Common myeloid progenitor, CD34-positive (primary cell): ENCODE results near the gene SARDH.

Experiments
- CTCF ChIA-PET: fragments of 350-600 bp; sonication (Branson Sonifier 250); formaldehyde crosslinking; loops from one replicate; lab custom pipeline; 2021; ENCODE audit warnings: antibody characterized with exemption; lab: Charles Lee
- POLR2A ChIA-PET: fragments of 350-600 bp; sonication (Branson Sonifier 250); formaldehyde crosslinking; loops from one replicate; lab custom pipeline; 2021; ENCODE audit warnings: antibody characterized with exemption; lab: Charles Lee
- DNase-seq, 3 donors: peaks; one replicate each; pipeline versions ENCODE4 v3.0.0 to v3.0.0-alpha.2; 2013
- H3K27ac ChIP-seq, 2 experiments: 1 replicate in 1 of 2; 2 replicates in 1 of 2; pipeline ENCODE4 v1.7.0; 2013; ENCODE audit warnings: inconsistent platforms in 2 of 2, low read length in 2 of 2, mild to moderate bottlenecking in 2 of 2, low read depth in 1 of 2, moderate library complexity in 1 of 2; ENCODE audit not compliant: severe bottlenecking in 2 of 2, insufficient read depth in 1 of 2, poor library complexity in 1 of 2
- H3K27me3 ChIP-seq, 5 experiments: replicated peaks in 2 of 5; 1 replicate in 3 of 5; 2 replicates in 2 of 5; pipeline versions ENCODE4 v1.6.1 to v1.7.0; 2013; ENCODE audit warnings: low read length in 4 of 5, mild to moderate bottlenecking in 2 of 5, moderate library complexity in 2 of 5, inconsistent platforms in 1 of 5; ENCODE audit not compliant: insufficient read depth in 5 of 5, control insufficient read depth in 4 of 5
- H3K36me3 ChIP-seq, 4 experiments: 1 replicate in 2 of 4; 2 replicates in 2 of 4; pipeline versions ENCODE4 v1.6.1 to v1.7.0; 2013; ENCODE audit warnings: low read length in 3 of 4, control low read depth in 1 of 4, mild to moderate bottlenecking in 1 of 4; ENCODE audit not compliant: control insufficient read depth in 4 of 4, insufficient read depth in 4 of 4
- H3K4me1 ChIP-seq, 4 experiments: 1 replicate in 3 of 4; 2 replicates in 1 of 4; pipeline versions ENCODE4 v1.6.1 to v1.7.1; 2013; ENCODE audit warnings: low read length in 3 of 4, mild to moderate bottlenecking in 3 of 4, control low read depth in 1 of 4, inconsistent platforms in 1 of 4, moderate library complexity in 1 of 4; ENCODE audit not compliant: control insufficient read depth in 4 of 4, insufficient read depth in 4 of 4; ENCODE audit errors: control extremely low read depth in 1 of 4
- H3K4me3 ChIP-seq, 7 experiments: 1 replicate in 4 of 7; 2 replicates in 3 of 7; pipeline versions ENCODE4 v1.5.1 to v1.7.0; 2013; ENCODE audit warnings: mild to moderate bottlenecking in 7 of 7, low read length in 6 of 7, moderate library complexity in 6 of 7, inconsistent platforms in 2 of 7, low read depth in 2 of 7, control low read depth in 1 of 7; ENCODE audit not compliant: insufficient read depth in 4 of 7, control insufficient read depth in 1 of 7; ENCODE audit errors: extremely low read depth in 1 of 7
- H3K9me3 ChIP-seq, 5 experiments: 1 replicate in 4 of 5; 2 replicates in 1 of 5; pipeline versions ENCODE4 v1.6.1 to v1.7.1; 2013; ENCODE audit warnings: low read length in 4 of 5, mild to moderate bottlenecking in 2 of 5, inconsistent platforms in 1 of 5, low read depth in 1 of 5, moderate library complexity in 1 of 5; ENCODE audit not compliant: control insufficient read depth in 4 of 5, insufficient read depth in 2 of 5; ENCODE audit errors: control extremely low read depth in 1 of 5
- WGBS: methylation state at CpG from one replicate; pipeline ENCODE4 v1.1.5; 2013; ENCODE audit not compliant: insufficient coverage; 5-methylcytosine and 5-hydroxymethylcytosine counted together

Gene SARDH

GRCh38 chr9:133717113-133718031 lies 20.8 kb downstream of the SARDH start:
- WGBS: 95% methylated on average over 15 of the region's 20 CpGs
- H3K4me3 ChIP-seq: no peak overlapping the region
- H3K9me3 ChIP-seq: no peaks in the 10 kb centered on the region
- no peaks in the 10 kb centered on the region for H3K27me3 ChIP-seq
- CTCF ChIA-PET: interaction anchor here (0.7 to 1.9 kb wide), 7 partner anchors 10 to 184 kb away, joined by 3 to 8 read pairs (median 6); partner anchors contain the start of gene SARDH
- POLR2A ChIA-PET: no interaction called here
- no peaks in the 10 kb centered on the region for H3K36me3 ChIP-seq
- H3K27ac ChIP-seq: no peak overlapping the region
- H3K4me1 ChIP-seq: peaks cover 0 to 11% (median 1%) of the 10 kb centered on the region in 4 experiments
- no peak for DNase-seq

GRCh38 chr9:133716564-133717112 lies 21.5 kb downstream of the SARDH start:
- Histone ChIP-seq H3K4me3 (no peak overlapping the region), H3K27me3 (no peaks in the 10 kb centered on the region), H3K27ac (no peak overlapping the region), H3K4me1 (peaks cover 0 to 11% (median 1%) of the 10 kb centered on the region in 4 experiments), H3K36me3 (no peaks in the 10 kb centered on the region), H3K9me3 (no peaks in the 10 kb centered on the region)
- ChIA-PET POLR2A (no interaction called here), CTCF (interaction anchor here (1.1 to 1.9 kb wide), 6 partner anchors 11 to 211 kb away, joined by 3 to 8 read pairs (median 6); partner anchors contain the start of gene SARDH)
- 97% methylated on average over 5 of the region's 8 CpGs for WGBS
- DNase-seq: no peak

- POLR2A ChIA-PET: no interaction called here
- 86% methylated on average over 14 of the region's 21 CpGs for WGBS
Observed at GRCh38 chr9:133715866-133716563, 22.1 kb downstream of the SARDH start.

GRCh38 chr9:133715295-133715865 lies 22.8 kb downstream of the SARDH start:
- POLR2A ChIA-PET: no interaction called here
- no peak for DNase-seq
- CTCF ChIA-PET: interaction anchor here (1.0 to 1.6 kb wide), 6 partner anchors 12 to 210 kb away, joined by 3 to 6 read pairs (median 4); partner anchors contain the start of gene SARDH

More at GRCh38 chr9:133715866-133716563, 22.1 kb downstream of the SARDH start:
- peaks cover 0 to 11% (median 1%) of the 10 kb centered on the region in 4 experiments for H3K4me1 ChIP-seq
- no peaks in the 10 kb centered on the region for H3K9me3 ChIP-seq
- peak in 2 of 3 donors; percentile 27 to 37 for DNase-seq
- CTCF ChIA-PET: interaction anchor here (1.0 to 1.6 kb wide), 7 partner anchors 11 to 210 kb away, joined by 3 to 8 read pairs (median 4); partner anchors contain the start of gene SARDH
- H3K27me3 ChIP-seq: no peaks in the 10 kb centered on the region
- H3K36me3 ChIP-seq: no peaks in the 10 kb centered on the region
- H3K4me3 ChIP-seq: no peak overlapping the region
- H3K27ac ChIP-seq: no peak overlapping the region

GRCh38 chr9:133714606-133715294 lies 23.4 kb downstream of the SARDH start:
- POLR2A ChIA-PET: no interaction called here

More at GRCh38 chr9:133715295-133715865, 22.8 kb downstream of the SARDH start:
- no peak overlapping the region for H3K27ac ChIP-seq
- H3K36me3 ChIP-seq: no peaks in the 10 kb centered on the region
- H3K4me3 ChIP-seq: no peak overlapping the region
- 93% methylated on average over 17 of the region's 23 CpGs for WGBS
- peaks cover 0 to 11% (median 1%) of the 10 kb centered on the region in 4 experiments for H3K4me1 ChIP-seq
- no peaks in the 10 kb centered on the region for H3K27me3 ChIP-seq
- H3K9me3 ChIP-seq: no peaks in the 10 kb centered on the region

GRCh38 chr9:133713960-133714495 lies 24.1 kb downstream of the SARDH start:
- POLR2A ChIA-PET: no interaction called here
- no peaks in the 10 kb centered on the region for H3K27me3 ChIP-seq
- H3K36me3 ChIP-seq: no peaks in the 10 kb centered on the region
- H3K9me3 ChIP-seq: no peaks in the 10 kb centered on the region
- CTCF ChIA-PET: interaction anchor here (0.6 to 1.5 kb wide), 3 partner anchors 29 to 180 kb away, joined by 3 to 5 read pairs (median 4); partner anchors contain the start of gene ADAMTSL2
- peaks cover 0 to 11% (median 1%) of the 10 kb centered on the region in 4 experiments for H3K4me1 ChIP-seq
- no peak overlapping the region for H3K4me3 ChIP-seq
- no peak overlapping the region for H3K27ac ChIP-seq
- WGBS: 98% methylated on average over 17 of the region's 18 CpGs
- DNase-seq: no peak

More at GRCh38 chr9:133714606-133715294, 23.4 kb downstream of the SARDH start:
- no peak for DNase-seq
- H3K4me1 ChIP-seq: peaks cover 0 to 11% (median 1%) of the 10 kb centered on the region in 4 experiments
- no peak overlapping the region for H3K4me3 ChIP-seq
- H3K27me3 ChIP-seq: no peaks in the 10 kb centered on the region
- 98% methylated on average over 13 of the region's 15 CpGs for WGBS
- no peak overlapping the region for H3K27ac ChIP-seq
- CTCF ChIA-PET: interaction anchor here (0.6 to 1.5 kb wide), 4 partner anchors 28 to 204 kb away, joined by 3 to 5 read pairs (median 4); partner anchors contain the start of gene ADAMTSL2
- no peaks in the 10 kb centered on the region for H3K9me3 ChIP-seq
- no peaks in the 10 kb centered on the region for H3K36me3 ChIP-seq
